ENCODE results near the gene CCDC40. TPM values are rescaled to one million over a fixed set of nuclear protein-coding genes. Genes with fewer than 3 reads are reported as not detected.

The CCDC40 gene
- total RNA-seq, 2 experiments from 2014 or later: 0.64 to 0.77 TPM

DNA sequence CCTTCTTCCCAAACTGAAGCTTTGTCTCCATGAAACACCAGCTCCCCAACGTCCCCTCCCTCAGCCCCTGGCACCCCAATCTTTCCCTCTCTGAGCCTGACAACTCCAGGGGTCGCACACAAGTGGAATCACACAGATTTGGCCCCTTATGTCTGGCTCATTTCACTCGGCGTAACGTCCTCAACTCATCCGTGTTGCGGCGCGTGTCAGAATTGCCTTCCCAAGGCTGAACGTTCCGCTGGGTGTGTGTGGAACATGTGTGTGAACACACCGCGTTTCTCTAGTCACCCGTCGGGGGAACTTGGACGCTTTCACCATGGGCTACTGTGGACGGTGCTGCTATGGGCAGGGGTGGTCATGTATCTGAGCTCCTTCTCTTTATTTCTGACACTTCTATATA, 45.7 kb upstream of the CCDC40 start:
- ChIA-PET POLR2A (no interaction called here), CTCF (no interaction called here)
- peaks cover 39% of the 10 kb centered on the region for H3K4me1 ChIP-seq (ENCODE audit: insufficient read depth, low read length)
- no peaks in the 10 kb centered on the region for H3K27me3 ChIP-seq (ENCODE audit: control insufficient read depth in 1 of 2, insufficient read depth in 2 of 2, low read length in 2 of 2)
- no peak overlapping the region for H3K27ac ChIP-seq (ENCODE audit: low read depth in 1 of 2, low read length in 2 of 2)
- H3K36me3 ChIP-seq (ENCODE audit: insufficient read depth, low read length): no peaks in the 10 kb centered on the region
- peak overlapping the region; percentile 66 for H3K27ac Mint-ChIP-seq
- H3K36me3 Mint-ChIP-seq (ENCODE audit: low read depth): no peaks in the 10 kb centered on the region
- no peaks in the 10 kb centered on the region for H3K9me3 Mint-ChIP-seq
- H3K4me3 Mint-ChIP-seq: peak overlapping the region; percentile 77
- H3K4me1 Mint-ChIP-seq (ENCODE audit: low read depth): peaks cover 39% of the 10 kb centered on the region
- TF ChIP-seq CTCF (IDR thresholded peaks at IDR 0.05): no peak
- DNase-seq (no peak), ATAC-seq (ENCODE audit: poor library complexity) (no peak)
- no peaks in the 10 kb centered on the region for H3K27me3 Mint-ChIP-seq
- H3K4me3 ChIP-seq (ENCODE audit: low read length): no peak overlapping the region
- intact Hi-C loops (cut with DNase I, micrococcal nuclease): loop anchor here (1.0 to 10.0 kb wide), 6 partner anchors 146 to 916 kb away; partner anchors contain the start of genes CBX4 (in 1 of the 2) and ENGASE (in 1 of the 2)
- no peaks in the 10 kb centered on the region for H3K9me3 ChIP-seq (ENCODE audit: control insufficient read depth in 1 of 2, insufficient read depth in 1 of 2, low read length in 2 of 2)

- no peaks in the 10 kb centered on the region for H3K36me3 Mint-ChIP-seq (ENCODE audit: low read depth)
- Histone ChIP-seq H3K9me3 (ENCODE audit: control insufficient read depth in 1 of 2, insufficient read depth in 1 of 2, low read length in 2 of 2) (no peaks in the 10 kb centered on the region), H3K27ac (ENCODE audit: low read depth in 1 of 2, low read length in 2 of 2) (no peak overlapping the region), H3K4me1 (ENCODE audit: insufficient read depth, low read length) (peaks cover 41% of the 10 kb centered on the region), H3K36me3 (ENCODE audit: insufficient read depth, low read length) (no peaks in the 10 kb centered on the region), H3K27me3 (ENCODE audit: control insufficient read depth in 1 of 2, insufficient read depth in 2 of 2, low read length in 2 of 2) (no peaks in the 10 kb centered on the region), H3K4me3 (ENCODE audit: low read length) (peak overlapping the region; percentile 76)
- H3K27ac Mint-ChIP-seq: peak overlapping the region; percentile 66
- H3K9me3 Mint-ChIP-seq: no peaks in the 10 kb centered on the region
- peak overlapping the region; percentile 82 for H3K4me3 Mint-ChIP-seq
- intact Hi-C loops (cut with DNase I, micrococcal nuclease): loop anchor here (1.0 to 10.0 kb wide), 6 partner anchors 147 to 917 kb away; partner anchors contain the start of genes CBX4 (in 1 of the 2) and ENGASE (in 1 of the 2)
- POLR2A ChIA-PET: interaction anchor here (1.8 kb wide), 1 partner anchor 152 kb away, joined by 10 read pairs; the partner anchor contains the start of gene CBX4
- ATAC-seq (ENCODE audit: poor library complexity): peak; percentile 95
- no peaks in the 10 kb centered on the region for H3K27me3 Mint-ChIP-seq
- peaks cover 46% of the 10 kb centered on the region for H3K4me1 Mint-ChIP-seq (ENCODE audit: low read depth)
- CTCF ChIA-PET: interaction anchor here (0.5 to 1.2 kb wide), 4 partner anchors 9 to 250 kb away, joined by 3 to 5 read pairs (median 4); no protein-coding TSS in a partner anchor
- peak; percentile 76 to 92 (median 84) for DNase-seq
- peak; percentile 60 for TF ChIP-seq CTCF (IDR thresholded peaks at IDR 0.05)
Measured at GRCh38 chr17:79991140-79991923, 45.1 kb upstream of the CCDC40 start.

GRCh38 chr17:79991924-79992648, 44.4 kb upstream of the CCDC40 start:
- POLR2A ChIA-PET: interaction anchor here (1.8 kb wide), 1 partner anchor 152 kb away, joined by 10 read pairs; the partner anchor contains the start of gene CBX4
- Mint-ChIP-seq H3K4me3 (peak overlapping the region; percentile 82), H3K27me3 (no peaks in the 10 kb centered on the region), H3K4me1 (ENCODE audit: low read depth) (peaks cover 53% of the 10 kb centered on the region), H3K9me3 (no peaks in the 10 kb centered on the region), H3K36me3 (ENCODE audit: low read depth) (no peaks in the 10 kb centered on the region), H3K27ac (peak overlapping the region; percentile 66)
- H3K4me1 ChIP-seq (ENCODE audit: insufficient read depth, low read length): peaks cover 48% of the 10 kb centered on the region
- no peak for ATAC-seq (ENCODE audit: poor library complexity)
- intact Hi-C loops (cut with DNase I, micrococcal nuclease): loop anchor here (1.0 to 10.0 kb wide), 6 partner anchors 147 to 917 kb away; partner anchors contain the start of genes CBX4 (in 1 of the 2) and ENGASE (in 1 of the 2)
- DNase-seq: peak in 1 of 14 experiments; percentile 3
- no peak overlapping the region for H3K27ac ChIP-seq (ENCODE audit: low read depth in 1 of 2, low read length in 2 of 2)
- TF ChIP-seq CTCF (IDR thresholded peaks at IDR 0.05): peak; percentile 16
- H3K4me3 ChIP-seq (ENCODE audit: low read length): peak overlapping the region; percentile 76
- no peaks in the 10 kb centered on the region for H3K9me3 ChIP-seq (ENCODE audit: control insufficient read depth in 1 of 2, insufficient read depth in 1 of 2, low read length in 2 of 2)
- no peaks in the 10 kb centered on the region for H3K36me3 ChIP-seq (ENCODE audit: insufficient read depth, low read length)
- no peaks in the 10 kb centered on the region for H3K27me3 ChIP-seq (ENCODE audit: control insufficient read depth in 1 of 2, insufficient read depth in 2 of 2, low read length in 2 of 2)
- CTCF ChIA-PET: interaction anchor here (0.5 to 1.2 kb wide), 4 partner anchors 9 to 251 kb away, joined by 3 to 5 read pairs (median 4); no protein-coding TSS in a partner anchor

All from CD4-positive, alpha-beta T cell (primary cell).